GM19035 (cell line): ENCODE measurements around the gene DUSP12.

Experiments used
- ATAC-seq: cut with Tn5 transposase; IDR thresholded peaks from one replicate; pipeline ENCODE4 v1.9.1; 2021; ENCODE audit not compliant: unreplicated experiment

Gene DUSP12

DNA sequence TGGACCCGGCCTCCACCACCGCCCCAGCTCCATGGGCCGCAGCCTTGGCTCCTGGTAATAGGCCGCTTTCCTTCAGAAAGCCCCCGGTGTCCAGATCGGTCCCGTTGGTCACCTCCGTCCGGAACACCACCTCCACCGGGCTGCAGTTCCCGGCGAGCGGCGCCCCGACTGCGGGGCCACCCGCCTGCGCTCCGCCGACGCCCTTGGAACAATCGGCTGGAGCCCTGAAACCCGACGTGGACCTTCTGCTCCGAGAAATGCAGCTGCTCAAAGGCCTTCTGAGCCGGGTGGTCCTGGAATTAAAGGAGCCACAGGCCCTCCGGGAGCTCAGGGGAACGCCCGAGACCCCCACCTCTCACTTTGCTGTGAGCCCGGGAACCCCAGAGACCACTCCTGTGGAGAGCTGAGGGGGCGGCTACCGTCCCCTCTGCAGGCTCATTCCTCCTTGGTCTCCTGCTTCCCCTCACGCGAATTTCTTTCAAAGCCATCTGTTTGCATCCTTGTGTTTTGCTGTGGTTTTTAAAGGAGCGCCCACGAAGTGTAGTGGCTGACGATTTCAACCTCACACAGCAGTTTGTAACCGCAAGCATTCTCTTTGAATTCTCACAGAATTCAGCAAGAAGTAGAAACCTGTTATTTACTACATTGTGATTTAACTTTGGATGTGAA, 22.2 kb upstream of the DUSP12 start:
- ATAC-seq, result peak; percentile 9

DNA sequence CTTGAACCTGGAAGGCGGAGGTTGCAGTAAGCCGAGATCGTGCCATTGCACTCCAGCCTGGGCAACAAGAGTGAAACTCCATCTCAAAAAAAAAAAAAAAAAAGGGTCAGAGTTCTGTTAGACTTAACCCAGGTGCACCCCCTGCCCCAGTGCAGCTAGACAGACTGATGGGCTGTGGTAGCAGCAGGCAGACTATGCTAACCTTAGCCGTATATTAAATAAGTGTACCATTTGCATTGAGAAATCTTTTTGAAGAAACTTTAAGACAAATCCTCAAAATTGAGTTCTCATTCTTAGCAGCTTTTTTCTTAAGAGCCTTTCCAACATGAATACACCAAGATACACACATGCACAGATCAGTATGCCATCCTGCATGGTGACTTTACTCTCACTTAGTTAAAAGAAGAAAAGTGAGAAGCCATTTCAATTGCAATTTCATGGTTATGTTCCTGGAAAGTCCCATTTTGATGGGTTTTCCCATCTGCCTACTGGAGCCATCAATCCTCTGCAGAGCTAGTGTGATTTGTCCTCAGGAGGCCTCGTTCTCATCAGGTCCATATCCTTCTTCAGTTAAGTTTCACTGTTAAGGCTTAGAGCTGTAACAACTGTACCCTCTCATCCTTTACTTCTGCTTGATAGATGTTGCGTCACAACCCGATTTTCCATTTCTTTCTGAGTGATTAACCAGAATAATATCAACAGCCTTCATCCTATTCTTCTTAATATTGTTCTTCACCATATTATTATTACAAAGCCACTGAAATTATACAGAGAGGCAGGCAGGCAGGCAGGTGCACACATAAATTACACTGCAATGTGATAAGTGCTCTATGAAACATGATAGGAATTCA, 21.0 kb upstream of the DUSP12 start:
- ATAC-seq, result no peak

DNA sequence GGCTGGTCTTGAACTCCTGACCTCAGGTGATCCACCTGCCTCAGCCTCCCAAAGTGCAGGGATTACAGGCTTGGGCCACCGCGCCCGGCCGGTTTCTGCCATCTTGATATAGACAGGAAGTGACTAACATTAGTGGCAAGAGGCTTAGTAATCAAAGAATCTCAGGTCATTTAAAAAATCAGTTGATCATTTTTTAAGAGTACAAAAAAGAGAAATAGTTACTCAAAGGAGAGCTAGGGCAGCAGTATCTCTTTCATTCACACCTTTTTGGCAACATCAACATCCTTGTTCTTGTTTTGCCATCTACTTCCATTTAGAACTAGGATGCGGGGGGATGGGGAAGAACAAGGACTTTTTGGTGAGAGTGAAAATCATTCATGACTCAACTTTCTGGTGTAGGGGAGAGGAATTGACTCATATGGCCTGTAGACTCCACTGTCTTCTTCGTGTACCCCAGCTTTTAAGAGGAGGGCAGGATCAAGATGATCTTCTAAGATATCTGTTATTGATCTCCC, 19.5 kb upstream of the DUSP12 start:
- no peak for ATAC-seq

DNA sequence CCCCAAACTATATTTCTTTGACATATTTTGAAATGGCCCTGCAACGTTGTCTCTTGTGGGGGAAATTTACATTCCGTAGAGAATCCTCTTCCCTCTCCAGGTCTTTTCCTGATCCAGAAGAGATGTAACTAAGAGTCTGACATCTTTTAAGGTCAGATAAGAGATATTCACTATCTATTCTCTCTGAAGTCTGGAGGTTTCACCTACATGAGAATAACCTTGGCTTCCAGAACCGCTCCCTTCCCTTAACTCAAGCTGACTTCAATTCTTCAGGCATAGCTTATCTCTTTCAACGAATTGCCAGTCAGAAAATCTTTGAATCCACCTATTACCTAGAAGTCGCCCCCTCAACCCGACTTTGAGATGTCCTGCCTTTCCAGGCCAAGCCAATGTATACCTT, 18.3 kb upstream of the DUSP12 start:
- no peak for ATAC-seq

DNA sequence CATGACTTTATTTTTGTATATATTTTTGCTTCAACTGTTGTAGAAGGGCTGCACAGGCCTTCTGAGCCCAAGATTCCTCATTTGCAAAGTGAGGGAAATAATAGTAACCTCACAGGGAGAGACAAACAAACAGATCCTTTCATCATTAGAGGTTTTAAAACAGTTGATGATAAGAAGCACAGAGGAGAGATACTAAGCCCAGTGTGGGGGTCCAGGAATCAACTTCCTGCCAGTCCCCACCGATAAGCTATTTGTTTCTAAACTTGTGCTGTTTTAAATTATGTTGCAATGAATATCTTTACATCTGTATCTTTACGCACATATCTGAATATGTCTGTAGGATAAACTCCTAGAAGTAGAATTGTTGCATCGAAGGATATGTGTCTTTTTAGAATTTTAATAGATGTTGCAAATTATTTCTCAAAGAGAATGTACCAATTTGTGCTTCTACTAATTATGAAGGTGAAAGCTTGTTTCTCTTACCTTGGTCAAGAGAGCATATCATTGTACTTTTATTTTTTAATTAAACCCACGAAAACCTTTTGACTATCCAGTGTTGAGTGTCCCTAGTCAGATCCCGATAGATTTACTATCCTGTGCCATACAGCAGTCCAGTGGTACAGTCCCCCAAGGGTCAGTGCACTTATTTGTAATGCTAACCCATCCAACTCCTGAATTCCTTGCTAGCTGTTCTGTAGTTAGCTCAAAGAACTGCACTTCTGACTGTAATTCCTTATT, 17.4 kb upstream of the DUSP12 start:
- ATAC-seq, result no peak

DNA sequence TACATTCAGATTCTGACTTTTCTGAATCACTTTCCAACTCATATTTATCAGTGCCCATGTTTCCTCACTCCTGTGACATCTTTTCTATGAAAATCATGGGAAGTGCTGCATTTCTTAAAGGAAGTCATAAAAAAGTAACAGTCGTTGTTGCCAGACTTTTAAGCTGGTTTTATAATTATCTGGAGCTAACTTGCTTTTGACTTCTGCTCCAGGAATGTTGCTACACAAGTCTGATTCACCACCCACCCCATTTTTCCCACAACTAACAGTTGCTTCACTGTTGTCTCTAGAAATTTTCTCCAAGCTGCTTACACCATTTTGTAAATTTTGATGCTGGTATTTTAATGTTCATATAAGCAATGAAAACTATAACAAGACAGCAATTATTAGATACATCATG, 16.1 kb upstream of the DUSP12 start:
- ATAC-seq, result no peak

DNA sequence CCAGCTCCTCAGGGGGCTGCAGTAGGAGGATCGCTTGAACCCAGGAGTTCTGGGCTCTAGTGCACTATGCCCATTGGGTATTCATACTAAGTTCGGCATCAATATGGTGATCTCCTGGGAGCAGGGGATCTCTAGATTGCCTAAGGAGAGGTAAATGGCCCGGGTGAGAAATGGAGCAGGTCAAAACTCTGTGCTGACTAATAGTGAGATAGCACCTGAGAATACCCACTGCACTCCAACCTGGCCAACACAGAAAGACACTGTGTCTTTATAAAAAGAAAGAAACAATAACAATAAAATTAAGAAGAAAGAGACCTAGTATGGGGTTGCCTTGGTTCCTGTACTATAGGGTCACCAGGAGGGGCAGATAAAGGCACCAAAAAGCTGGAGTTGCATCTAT, 13.7 kb upstream of the DUSP12 start:
- no peak for ATAC-seq

DNA sequence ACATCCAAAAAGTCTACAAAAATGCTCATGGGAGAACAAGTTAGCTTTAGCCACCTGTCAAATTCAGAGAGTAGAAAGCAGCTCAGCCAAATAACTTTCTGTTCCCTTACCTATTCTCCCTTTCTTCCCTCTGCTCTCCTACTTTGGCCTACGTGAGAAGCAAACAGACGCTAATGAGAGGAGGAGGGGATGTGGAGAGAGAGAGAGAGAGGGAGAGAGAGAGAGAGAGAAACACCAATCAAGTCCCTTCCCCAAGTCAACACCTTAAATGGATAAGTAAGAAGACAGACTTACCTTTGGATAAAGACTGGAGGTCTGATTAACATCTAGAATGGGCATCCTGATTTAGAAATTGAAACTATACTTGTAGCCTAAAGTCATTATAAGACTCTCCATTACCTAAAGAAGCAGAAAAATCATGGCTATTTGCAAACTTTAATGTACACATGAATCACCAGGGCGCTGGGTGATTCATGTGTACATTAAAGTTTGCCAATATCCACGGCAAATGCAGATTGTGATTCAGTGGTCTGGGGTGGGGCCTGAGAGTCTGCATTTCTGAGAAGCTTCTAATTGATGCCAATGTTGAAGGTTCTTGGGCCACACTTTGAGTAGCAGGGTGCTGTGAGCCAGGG, 13.1 kb upstream of the DUSP12 start:
- no peak for ATAC-seq

DNA sequence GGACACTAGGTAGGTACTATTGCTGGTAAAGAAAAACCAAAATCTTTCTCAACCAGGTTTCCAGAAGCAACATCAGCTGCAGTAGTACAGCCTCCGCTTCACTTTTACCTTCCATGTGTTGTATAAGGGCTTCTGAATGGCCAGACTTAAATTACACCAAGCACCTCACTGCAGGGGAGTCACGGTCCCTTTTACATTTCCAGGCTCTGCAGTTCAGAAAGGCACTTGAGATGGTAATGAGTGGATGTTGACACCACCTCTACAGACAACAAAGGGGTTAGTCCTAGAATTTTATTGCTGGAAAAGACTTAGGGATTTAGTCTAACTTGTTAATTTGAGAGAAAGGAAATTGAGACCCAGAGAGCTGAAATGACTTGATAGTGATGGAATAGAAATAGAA, 12.0 kb upstream of the DUSP12 start:
- no peak for ATAC-seq

DNA sequence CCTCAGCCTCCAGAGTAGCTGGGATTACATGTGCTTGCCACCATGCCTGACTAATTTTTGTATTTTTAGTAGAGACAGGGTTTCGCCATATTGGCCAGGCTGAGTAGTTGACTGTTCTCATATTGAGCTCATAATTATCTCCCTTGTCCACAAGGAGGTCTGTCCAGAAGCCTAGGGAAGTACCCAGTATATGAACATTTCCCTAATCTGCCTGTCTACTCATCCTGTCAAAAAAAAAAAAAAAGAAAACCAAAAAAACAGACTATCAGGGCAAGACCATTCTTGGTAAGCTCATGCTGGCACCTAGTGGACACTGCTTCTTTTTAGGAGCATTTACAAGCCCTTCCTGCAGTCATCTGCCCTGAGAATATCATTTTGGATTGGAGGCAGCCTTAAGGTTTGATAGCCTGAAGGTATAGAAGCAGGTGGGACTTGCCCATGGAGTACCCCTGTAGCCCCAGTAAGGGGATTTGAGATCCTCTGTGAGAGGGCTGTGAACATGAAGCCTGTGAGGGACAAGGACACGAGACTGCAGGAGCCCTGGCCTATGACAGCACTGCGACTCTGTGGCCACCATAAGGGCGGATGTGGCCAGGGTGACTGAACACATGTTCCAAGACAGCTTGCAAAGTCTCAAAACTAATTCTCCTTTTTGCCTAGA, 10.8 kb upstream of the DUSP12 start:
- ATAC-seq, result peak; percentile 76

DNA sequence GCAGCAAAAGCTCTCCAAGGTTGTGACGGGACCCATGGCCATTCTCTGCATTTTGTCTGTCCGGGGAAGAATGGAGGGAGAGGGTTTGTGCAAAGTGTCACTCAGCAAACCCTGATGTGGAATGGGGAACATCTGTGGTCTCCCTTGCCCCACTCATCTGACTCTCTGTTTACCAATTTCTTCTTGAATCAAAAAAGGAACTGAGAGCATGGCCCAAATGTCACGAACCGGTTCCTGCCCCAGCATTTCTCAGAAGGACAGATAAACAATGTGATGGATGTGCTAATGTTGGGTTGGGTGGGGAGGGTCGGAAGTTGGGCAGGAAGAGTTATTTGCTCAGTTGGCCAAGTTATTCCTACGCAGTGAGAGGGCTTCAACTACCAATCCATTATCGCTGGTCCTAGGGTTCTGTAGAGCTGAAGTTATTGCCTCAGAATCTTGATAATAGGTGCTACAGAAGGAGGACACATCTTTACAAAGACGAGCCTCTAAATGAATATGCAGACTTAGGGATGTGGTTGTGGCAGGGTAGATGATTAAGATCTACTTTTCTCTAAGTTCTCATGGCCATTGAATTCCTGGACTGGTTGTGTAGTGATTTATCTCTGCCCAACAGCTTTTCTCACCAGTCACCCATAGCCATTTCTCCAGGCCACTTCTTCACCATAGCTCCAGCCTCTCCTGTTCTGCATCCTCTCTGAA, 9.6 kb upstream of the DUSP12 start:
- ATAC-seq, result no peak

DNA sequence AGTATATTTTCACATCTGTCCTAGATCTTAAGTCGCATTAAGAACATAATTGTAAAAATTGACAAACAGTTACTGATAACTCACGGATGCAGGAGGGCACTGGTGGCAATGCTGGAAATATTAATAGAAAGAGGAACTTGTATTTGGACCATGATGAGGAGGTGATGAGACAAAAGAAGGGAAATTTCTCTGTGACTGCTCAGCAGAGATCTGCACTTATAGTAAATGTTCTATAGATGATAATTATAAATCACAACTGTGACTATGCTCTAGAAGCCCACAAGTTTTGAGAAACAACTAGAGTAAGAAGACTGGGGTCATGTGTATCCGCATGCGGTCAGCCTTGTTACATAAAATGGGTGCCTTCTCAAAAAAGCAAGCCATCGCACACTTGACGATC, 8.7 kb upstream of the DUSP12 start:
- no peak for ATAC-seq

DNA sequence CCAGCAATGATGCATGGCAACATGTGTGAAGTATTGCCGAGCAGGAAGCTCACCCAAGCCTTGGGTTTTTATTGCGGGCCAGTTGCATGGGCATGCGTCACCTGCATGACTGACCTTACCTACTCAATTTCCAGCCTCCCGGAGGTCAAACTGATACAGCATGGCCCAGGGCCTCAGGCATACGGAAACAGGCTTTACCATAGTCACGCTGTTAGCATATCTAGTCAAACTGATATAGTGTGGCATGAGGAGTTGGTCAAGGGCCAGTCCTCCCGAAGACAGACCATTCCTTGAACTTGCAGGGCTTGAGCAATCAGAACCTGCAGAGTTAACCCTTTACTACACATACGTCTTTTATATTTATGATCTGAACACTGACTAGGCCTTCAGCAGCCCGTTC, 6.4 kb upstream of the DUSP12 start:
- no peak for ATAC-seq

DNA sequence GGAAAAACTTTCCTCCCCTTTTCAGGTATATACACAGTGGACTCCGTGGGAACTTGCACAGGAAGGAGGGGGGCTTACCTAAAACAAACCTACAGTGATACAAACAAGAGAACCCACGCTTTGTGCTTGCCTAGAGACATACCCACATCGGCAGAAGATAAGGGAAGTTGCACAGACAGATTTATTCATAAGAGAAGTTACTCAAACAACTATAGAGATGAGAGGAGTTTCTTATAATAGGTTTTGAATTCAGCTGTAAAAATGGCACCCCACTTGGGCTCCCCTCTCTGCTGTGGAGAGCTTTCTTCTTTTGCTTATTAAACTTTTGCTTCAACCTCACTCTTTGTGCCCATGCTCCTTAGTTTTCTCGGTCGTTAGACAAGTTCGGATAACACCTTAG, 1.8 kb upstream of the DUSP12 start:
- ATAC-seq, result no peak

DNA sequence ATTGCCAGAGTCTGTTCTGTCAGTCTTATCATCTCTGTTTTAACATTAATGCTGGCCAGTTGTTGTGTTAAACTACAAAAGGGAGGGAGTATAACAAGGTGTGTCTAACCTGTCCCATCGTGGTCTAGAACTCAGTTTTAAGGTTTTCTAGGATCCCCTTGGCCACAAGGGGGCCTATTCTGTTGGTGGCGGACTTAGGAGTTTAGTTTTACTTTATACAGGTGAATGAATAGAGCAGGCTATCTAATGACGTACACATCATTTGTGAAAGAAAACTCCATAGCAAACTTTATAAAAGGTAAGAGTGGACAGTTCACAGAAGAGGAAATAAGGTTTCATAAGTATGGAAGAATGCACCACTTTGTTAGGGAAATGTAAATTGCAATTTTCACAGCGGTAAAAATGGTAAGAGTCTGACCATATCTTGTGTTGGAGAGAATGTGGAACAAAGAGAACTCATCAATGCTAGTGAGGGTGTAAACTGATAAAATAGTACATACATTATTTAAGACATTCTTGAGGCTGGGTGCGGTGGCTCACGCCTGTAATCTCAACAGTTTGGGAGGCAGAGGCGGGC, 14.0 kb downstream of the DUSP12 start:
- ATAC-seq, result no peak

DNA sequence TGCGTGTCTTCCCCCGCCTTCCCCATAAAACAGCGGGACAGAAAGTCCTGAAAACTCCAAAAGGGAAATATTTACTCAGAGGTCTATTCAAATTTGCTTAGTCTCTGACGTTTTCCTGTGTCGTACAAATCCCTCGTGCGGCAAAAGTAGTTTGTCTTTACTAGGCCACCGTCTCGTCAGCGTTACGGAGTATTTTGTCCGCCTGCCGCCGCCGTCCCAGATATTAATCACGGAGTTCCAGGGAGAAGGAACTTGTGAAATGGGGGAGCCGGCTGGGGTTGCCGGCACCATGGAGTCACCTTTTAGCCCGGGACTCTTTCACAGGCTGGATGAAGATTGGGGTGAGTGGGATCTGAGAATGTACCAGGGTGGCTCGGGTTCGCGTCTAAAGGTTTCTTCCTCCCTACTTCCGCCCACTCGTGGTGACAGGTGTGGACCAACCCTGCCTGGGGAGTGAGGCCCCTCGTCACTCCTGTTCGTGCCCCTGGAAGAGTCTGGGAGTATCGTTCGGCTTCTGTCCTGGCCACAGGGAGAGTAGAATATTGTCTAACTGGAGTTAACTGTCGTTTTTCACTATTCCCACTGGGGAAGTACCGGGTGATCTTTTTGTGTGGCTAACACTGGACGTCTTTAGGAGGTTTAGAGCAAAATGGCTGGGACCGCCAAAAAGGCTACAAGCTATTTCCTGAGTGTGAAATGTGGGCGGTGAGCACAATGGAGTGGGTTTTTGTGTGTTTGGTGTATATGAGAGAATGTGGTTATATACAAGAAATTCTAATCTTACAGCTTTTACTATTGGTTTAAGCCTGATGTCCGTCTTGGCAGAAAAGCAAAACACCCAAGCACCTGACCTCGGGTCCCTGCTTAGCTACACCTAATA, 16.8 kb downstream of the DUSP12 start, which contains the start of gene ATF6:
ATF6 (plus strand) TSS at position 219 of the 880 bp plus-strand sequence; CDS start at position 260, 41 bp downstream.
- peak; percentile 79 for ATAC-seq

DNA sequence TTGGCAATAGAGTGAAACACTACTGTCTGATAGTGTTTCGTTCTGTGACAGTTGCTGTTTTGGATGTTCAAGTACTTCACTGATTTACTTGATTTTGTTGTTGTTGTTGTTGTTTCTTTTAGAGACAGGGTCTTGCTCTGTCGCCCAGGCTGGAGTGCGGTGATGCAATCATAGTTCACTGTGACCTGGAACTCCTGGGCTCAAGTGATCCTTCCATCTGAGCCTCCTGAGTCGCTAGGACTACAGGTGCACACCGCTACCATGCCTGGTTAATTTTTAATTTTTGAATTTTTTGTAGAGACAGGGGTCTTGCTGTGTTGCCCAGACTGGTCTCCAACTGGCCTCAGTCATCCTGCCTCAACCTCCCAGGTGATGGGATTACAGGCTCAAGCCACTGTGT, 18.9 kb downstream of the DUSP12 start:
- no peak for ATAC-seq

DNA sequence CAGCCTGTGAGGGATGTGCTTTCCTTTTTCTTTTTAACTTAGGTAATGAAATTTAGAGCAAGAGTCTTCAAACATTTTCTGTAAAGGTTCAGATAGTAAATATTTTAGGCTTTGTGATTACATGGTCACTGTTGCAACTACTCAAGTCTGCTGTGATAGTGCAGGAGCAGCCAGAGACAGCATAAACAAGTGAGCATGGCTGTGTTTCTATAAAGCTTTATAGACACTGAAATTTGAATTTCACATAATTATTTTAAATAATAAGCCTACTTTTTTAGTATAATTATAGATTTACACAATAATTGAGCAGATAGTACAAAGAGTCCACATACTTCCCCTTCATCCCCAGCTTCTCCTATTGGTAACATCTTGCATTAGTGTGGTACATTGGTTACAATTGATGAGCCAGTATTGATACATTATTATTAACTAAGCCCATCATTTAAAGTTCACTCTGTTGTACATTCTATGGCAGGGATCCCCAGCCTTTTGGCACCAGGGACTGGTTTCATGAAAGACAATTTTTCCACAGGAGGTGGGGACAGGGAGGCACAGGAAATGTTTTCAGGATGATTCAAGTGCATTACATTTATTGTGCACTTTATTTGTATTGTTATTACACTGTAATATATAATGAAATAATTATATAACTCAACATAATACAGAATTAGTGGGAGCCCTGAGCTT, 19.5 kb downstream of the DUSP12 start:
- ATAC-seq, result no peak
